ENCODE measurements around the gene RUVBL2.

Gene RUVBL2

GRCh38 chr19:48964205-48965039, 29.3 kb upstream of the RUVBL2 start:
- Histone ChIP-seq H3K4me3 (peak overlapping the region; percentile 87), H3K27ac (peak overlapping the region; percentile 93 to 94)
- TF ChIP-seq, protein P1, sequence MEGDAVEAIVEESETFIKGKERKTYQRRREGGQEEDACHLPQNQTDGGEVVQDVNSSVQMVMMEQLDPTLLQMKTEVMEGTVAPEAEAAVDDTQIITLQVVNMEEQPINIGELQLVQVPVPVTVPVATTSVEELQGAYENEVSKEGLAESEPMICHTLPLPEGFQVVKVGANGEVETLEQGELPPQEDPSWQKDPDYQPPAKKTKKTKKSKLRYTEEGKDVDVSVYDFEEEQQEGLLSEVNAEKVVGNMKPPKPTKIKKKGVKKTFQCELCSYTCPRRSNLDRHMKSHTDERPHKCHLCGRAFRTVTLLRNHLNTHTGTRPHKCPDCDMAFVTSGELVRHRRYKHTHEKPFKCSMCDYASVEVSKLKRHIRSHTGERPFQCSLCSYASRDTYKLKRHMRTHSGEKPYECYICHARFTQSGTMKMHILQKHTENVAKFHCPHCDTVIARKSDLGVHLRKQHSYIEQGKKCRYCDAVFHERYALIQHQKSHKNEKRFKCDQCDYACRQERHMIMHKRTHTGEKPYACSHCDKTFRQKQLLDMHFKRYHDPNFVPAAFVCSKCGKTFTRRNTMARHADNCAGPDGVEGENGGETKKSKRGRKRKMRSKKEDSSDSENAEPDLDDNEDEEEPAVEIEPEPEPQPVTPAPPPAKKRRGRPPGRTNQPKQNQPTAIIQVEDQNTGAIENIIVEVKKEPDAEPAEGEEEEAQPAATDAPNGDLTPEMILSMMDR (IDR thresholded peaks at IDR 0.05), result no peak
- DNase-seq (ENCODE audit: low spot score), result no peak

- TF ChIP-seq, protein P1 (IDR thresholded peaks at IDR 0.05), result no peak
- peak within 1 kb of the TSS; percentile 93 to 94 for H3K27ac ChIP-seq
- DNase-seq (ENCODE audit: low spot score), result peak; percentile 99
- peak within 1 kb of the TSS; percentile 87 for H3K4me3 ChIP-seq
Observed at GRCh38 chr19:48965040-48965805, 28.5 kb upstream of the RUVBL2 start, which contains the start of gene FTL. TSS of gene FTL (plus strand) at chr19:48965309. CDS start at chr19:48965508, 199 bp downstream.

- peak; percentile 92 for DNase-seq (ENCODE audit: low spot score)
Observed at GRCh38 chr19:48965806-48966540, 27.7 kb upstream of the RUVBL2 start.

DNA sequence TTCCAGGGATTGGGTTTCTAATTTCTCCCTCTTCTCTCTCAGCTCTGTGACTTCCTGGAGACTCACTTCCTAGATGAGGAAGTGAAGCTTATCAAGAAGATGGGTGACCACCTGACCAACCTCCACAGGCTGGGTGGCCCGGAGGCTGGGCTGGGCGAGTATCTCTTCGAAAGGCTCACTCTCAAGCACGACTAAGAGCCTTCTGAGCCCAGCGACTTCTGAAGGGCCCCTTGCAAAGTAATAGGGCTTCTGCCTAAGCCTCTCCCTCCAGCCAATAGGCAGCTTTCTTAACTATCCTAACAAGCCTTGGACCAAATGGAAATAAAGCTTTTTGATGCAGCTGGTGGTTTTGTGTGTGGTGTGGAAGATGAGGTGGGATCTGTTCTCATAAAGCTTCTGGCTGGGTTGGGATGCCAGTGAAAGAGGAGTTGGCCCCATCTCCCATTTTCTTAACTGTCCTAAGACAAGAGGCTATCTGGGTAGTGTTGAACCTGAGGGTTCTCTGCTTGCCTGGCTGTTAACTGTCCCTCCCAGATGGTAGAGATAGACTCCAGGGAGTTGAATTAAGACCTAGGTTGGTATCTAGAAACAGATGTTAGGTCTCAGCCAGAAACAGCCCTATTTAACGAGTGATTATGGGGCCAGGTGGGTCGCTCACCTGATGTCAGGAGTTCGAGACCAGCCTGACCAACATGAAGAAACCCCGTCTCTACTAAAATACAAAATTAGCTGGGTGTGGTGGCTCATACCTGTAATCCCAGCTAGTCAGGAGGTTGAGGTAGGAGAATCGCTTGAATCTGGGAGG, 26.9 kb upstream of the RUVBL2 start:
- no peak for DNase-seq (ENCODE audit: low spot score)
- Histone ChIP-seq H3K4me3 (peak overlapping the region; percentile 87), H3K27ac (peak overlapping the region; percentile 93 to 94)
- TF ChIP-seq, protein P1 (IDR thresholded peaks at IDR 0.05), result no peak

More at GRCh38 chr19:48965806-48966540, 27.7 kb upstream of the RUVBL2 start:
- TF ChIP-seq, protein P1 (IDR thresholded peaks at IDR 0.05), result no peak
- Histone ChIP-seq H3K4me3 (peak overlapping the region; percentile 87), H3K27ac (peak overlapping the region; percentile 93 to 94)

DNA sequence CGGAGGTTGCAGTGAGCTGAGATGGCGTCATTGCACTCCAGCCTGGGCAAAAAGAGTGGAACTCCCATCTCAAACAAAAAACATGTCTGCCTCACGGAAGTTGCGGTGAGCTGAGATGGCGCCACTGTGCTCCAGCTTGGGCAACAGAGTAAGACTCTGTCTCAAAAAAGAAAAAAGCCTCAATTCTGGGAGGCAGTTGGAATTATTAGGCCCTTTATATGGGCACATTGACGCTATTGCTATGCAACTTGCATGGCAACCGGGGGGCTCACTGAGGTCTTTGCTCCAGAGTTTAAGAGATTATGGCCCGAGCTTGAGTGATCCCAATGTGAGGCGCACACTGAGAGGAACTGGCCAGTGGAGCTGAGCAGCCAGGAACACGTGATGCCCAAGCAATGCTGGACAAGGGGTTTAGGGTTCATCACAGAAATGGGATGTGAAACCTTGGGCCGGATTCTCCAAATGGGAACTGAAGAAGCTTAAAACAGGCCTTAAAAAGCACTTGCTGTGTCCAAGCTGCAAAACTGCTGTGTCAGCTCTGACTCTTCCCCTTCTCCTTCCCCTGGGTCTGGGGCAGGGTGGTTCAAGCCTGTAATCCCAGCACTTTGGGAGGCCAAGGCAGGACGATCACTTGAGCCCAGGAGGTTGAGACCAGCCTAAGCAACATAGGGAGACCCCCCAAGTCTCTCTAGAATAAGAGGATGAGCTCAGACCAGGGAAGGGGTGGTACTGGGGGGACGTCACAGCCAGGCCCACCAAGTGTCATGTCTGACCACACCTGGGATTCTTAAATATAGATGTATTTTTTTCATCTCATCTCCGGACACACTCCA, 26.1 kb upstream of the RUVBL2 start:
- H3K4me3 ChIP-seq, result peak overlapping the region; percentile 87
- no peak for DNase-seq (ENCODE audit: low spot score)
- TF ChIP-seq, protein P1 (IDR thresholded peaks at IDR 0.05), result no peak

More for the DNA sequence above, 26.1 kb upstream of the RUVBL2 start:
- H3K27ac ChIP-seq, result peak overlapping the region; percentile 93 to 94
